HUES48 (cell line): ENCODE measurements around the gene PPIL6.

Experiments used
- H3K27ac ChIP-seq: one replicate; pipeline ENCODE4 v1.7.0; 2013; ENCODE audit warnings: low read depth, low read length, inconsistent platforms
- H3K27me3 ChIP-seq: 2 replicates; pipeline ENCODE4 v1.6.1; 2013; ENCODE audit warnings: mild to moderate bottlenecking, low read length; ENCODE audit not compliant: control insufficient read depth, insufficient read depth
- H3K36me3 ChIP-seq: 2 replicates; pipeline ENCODE4 v1.6.1; 2013; ENCODE audit warnings: low read length; ENCODE audit not compliant: control insufficient read depth, insufficient read depth
- H3K4me1 ChIP-seq: 2 replicates; pipeline ENCODE4 v1.6.1; 2013; ENCODE audit warnings: mild to moderate bottlenecking, low read length; ENCODE audit not compliant: control insufficient read depth, insufficient read depth
- H3K4me3 ChIP-seq: 2 replicates; pipeline ENCODE4 v1.5.1; 2013; ENCODE audit warnings: mild to moderate bottlenecking, low read depth, low read length
- H3K9ac ChIP-seq: 2 replicates; pipeline ENCODE4 v1.6.1; 2013; ENCODE audit warnings: mild to moderate bottlenecking, low read depth, low read length, moderate library complexity
- H3K9me3 ChIP-seq: 2 replicates; pipeline ENCODE4 v1.6.1; 2013; ENCODE audit warnings: low read length; ENCODE audit not compliant: control insufficient read depth, insufficient read depth

Gene PPIL6

GRCh38 chr6:109440331-109441068, at the start of gene PPIL6, which contains the start of gene SMPD2:
Gene PPIL6 (minus strand): TSS chr6:109440628. CDS start chr6:109440590, 38 bp downstream.
Gene SMPD2 (plus strand): TSS chr6:109440724. CDS start chr6:109441122, 398 bp downstream.
- Histone ChIP-seq H3K9me3 (no peaks in the 10 kb centered on the region), H3K27ac (peak within 1 kb of the TSS; percentile 57), H3K9ac (peak within 1 kb of the TSS; percentile 63; the same call in 1 of the 2 replicates), H3K27me3 (peaks cover 5% of the 10 kb centered on the region; the same call in 1 of the 2 replicates), H3K4me1 (peaks cover 3% of the 10 kb centered on the region; the same call in 1 of the 2 replicates), H3K4me3 (peak within 1 kb of the TSS; percentile 98), H3K36me3 (peaks cover 34% of the 10 kb centered on the region)

GRCh38 chr6:109488001-109488400, 47.6 kb upstream of the PPIL6 start:
- Histone ChIP-seq H3K4me3 (no peak overlapping the region), H3K36me3 (no peaks in the 10 kb centered on the region), H3K27me3 (no peaks in the 10 kb centered on the region), H3K27ac (no peak overlapping the region), H3K9me3 (no peaks in the 10 kb centered on the region), H3K9ac (no peak overlapping the region), H3K4me1 (peaks cover 35% of the 10 kb centered on the region)

GRCh38 chr6:109486068-109486467, 45.6 kb upstream of the PPIL6 start:
- peaks cover 29% of the 10 kb centered on the region for H3K4me1 ChIP-seq
- H3K27ac ChIP-seq: no peak overlapping the region
- H3K9ac ChIP-seq: no peak overlapping the region
- H3K4me3 ChIP-seq: no peak overlapping the region
- no peaks in the 10 kb centered on the region for H3K27me3 ChIP-seq
- peaks cover 9% of the 10 kb centered on the region for H3K36me3 ChIP-seq
- H3K9me3 ChIP-seq: no peaks in the 10 kb centered on the region

- H3K9me3 ChIP-seq: no peaks in the 10 kb centered on the region
- peaks cover 30% of the 10 kb centered on the region for H3K4me1 ChIP-seq
- no peaks in the 10 kb centered on the region for H3K27me3 ChIP-seq
- H3K27ac ChIP-seq: no peak overlapping the region
- peaks cover 16% of the 10 kb centered on the region for H3K36me3 ChIP-seq
- H3K4me3 ChIP-seq: no peak overlapping the region
- H3K9ac ChIP-seq: no peak overlapping the region
These were observed 45.0 kb upstream of the PPIL6 start for GRCh38 chr6:109485266-109485935.

- Histone ChIP-seq H3K4me3 (peak overlapping the region; percentile 66), H3K9ac (no peak overlapping the region), H3K4me1 (peaks cover 36% of the 10 kb centered on the region), H3K36me3 (peaks cover 25% of the 10 kb centered on the region), H3K9me3 (no peaks in the 10 kb centered on the region), H3K27ac (no peak overlapping the region), H3K27me3 (no peaks in the 10 kb centered on the region)
These were observed 43.7 kb upstream of the PPIL6 start for GRCh38 chr6:109484122-109484521.

GRCh38 chr6:109483735-109484057, 43.3 kb upstream of the PPIL6 start:
- H3K27ac ChIP-seq: no peak overlapping the region
- H3K4me3 ChIP-seq: peak overlapping the region; percentile 66
- H3K9me3 ChIP-seq: no peaks in the 10 kb centered on the region
- H3K9ac ChIP-seq: 0 out of 2 replicates have a peak overlapping the region, but pooled peaks have one; percentile 18
- H3K27me3 ChIP-seq: no peaks in the 10 kb centered on the region
- H3K36me3 ChIP-seq: peaks cover 25% of the 10 kb centered on the region
- H3K4me1 ChIP-seq: peaks cover 39% of the 10 kb centered on the region

GRCh38 chr6:109482905-109483734, 42.7 kb upstream of the PPIL6 start, which contains the start of gene ZBTB24:
Gene ZBTB24 (minus strand): TSS chr6:109483219. CDS start chr6:109482026, 1,193 bp downstream.
- Histone ChIP-seq H3K9ac (peak within 1 kb of the TSS; percentile 29; the same call in 1 of the 2 replicates), H3K9me3 (no peaks in the 10 kb centered on the region), H3K27ac (peak within 1 kb of the TSS; percentile 71), H3K36me3 (peaks cover 28% of the 10 kb centered on the region), H3K4me3 (peak within 1 kb of the TSS; percentile 80), H3K27me3 (no peaks in the 10 kb centered on the region), H3K4me1 (peaks cover 39% of the 10 kb centered on the region)

- no peaks in the 10 kb centered on the region for H3K9me3 ChIP-seq
- H3K4me3 ChIP-seq: peak overlapping the region; percentile 80
- H3K27me3 ChIP-seq: no peaks in the 10 kb centered on the region
- H3K36me3 ChIP-seq: peaks cover 40% of the 10 kb centered on the region
- H3K4me1 ChIP-seq: peaks cover 45% of the 10 kb centered on the region
- H3K27ac ChIP-seq: no peak overlapping the region
- H3K9ac ChIP-seq: no peak overlapping the region
These were observed 40.6 kb upstream of the PPIL6 start for GRCh38 chr6:109480993-109481480.

- H3K36me3 ChIP-seq: peaks cover 60% of the 10 kb centered on the region
- no peak overlapping the region for H3K27ac ChIP-seq
- H3K4me3 ChIP-seq: peak overlapping the region; percentile 54
These were observed 38.6 kb upstream of the PPIL6 start for GRCh38 chr6:109478841-109479624.

GRCh38 chr6:109478222-109478805, 37.9 kb upstream of the PPIL6 start:
- Histone ChIP-seq H3K9me3 (no peaks in the 10 kb centered on the region), H3K36me3 (peaks cover 67% of the 10 kb centered on the region), H3K4me1 (peaks cover 31% of the 10 kb centered on the region), H3K9ac (no peak overlapping the region), H3K27ac (peak overlapping the region; percentile 23), H3K4me3 (peak overlapping the region; percentile 54), H3K27me3 (no peaks in the 10 kb centered on the region)

More at GRCh38 chr6:109478841-109479624, 38.6 kb upstream of the PPIL6 start:
- peaks cover 37% of the 10 kb centered on the region for H3K4me1 ChIP-seq
- H3K9me3 ChIP-seq: no peaks in the 10 kb centered on the region
- no peaks in the 10 kb centered on the region for H3K27me3 ChIP-seq
- H3K9ac ChIP-seq: no peak overlapping the region
